ENCODE measurements around the gene PDIA3. TPM values are rescaled to one million over a fixed set of nuclear protein-coding genes. Genes with fewer than 3 reads are reported as not detected.
A peak's percentile ranks its signal among the peaks of the same experiment; 100 is the strongest.

Gene PDIA3
- total RNA-seq, 1 donor from 2014 or later = 777 TPM

GRCh38 chr15:43776101-43776717, 30.0 kb downstream of the PDIA3 start:
- Mint-ChIP-seq H3K27me3 (ENCODE audit: low read depth, unreplicated experiment) (no peaks in the 10 kb centered on the region), H3K4me3 (ENCODE audit: unreplicated experiment) (peak overlapping the region; percentile 82), H3K36me3 (ENCODE audit: low read depth, unreplicated experiment) (peaks cover 5% of the 10 kb centered on the region), H3K27ac (ENCODE audit: unreplicated experiment) (peak overlapping the region; percentile 53), H3K4me1 (ENCODE audit: low read depth, unreplicated experiment) (no peaks in the 10 kb centered on the region), H3K9me3 (ENCODE audit: unreplicated experiment) (peaks cover 3% of the 10 kb centered on the region)
- Histone ChIP-seq H3K4me2 (ENCODE audit: low read length) (peak overlapping the region; percentile 93), H3K9me3 (ENCODE audit: insufficient read depth, low read depth, low read length) (no peaks in the 10 kb centered on the region), H3K27me3 (ENCODE audit: insufficient read depth, low read length) (no peaks in the 10 kb centered on the region), H4K20me1 (ENCODE audit: insufficient read depth, low read length) (peaks cover 24% of the 10 kb centered on the region), H3K27ac (ENCODE audit: low read depth, low read length) (no peak overlapping the region), H3K4me1 (ENCODE audit: insufficient read depth, low read length) (peaks cover 8% of the 10 kb centered on the region), H3K79me2 (ENCODE audit: insufficient read depth, low read length) (no peaks in the 10 kb centered on the region), H2AFZ (ENCODE audit: low read depth, low read length) (peak overlapping the region; percentile 30), H3K36me3 (ENCODE audit: insufficient read depth, low read length) (peaks cover 25% of the 10 kb centered on the region), H3K9ac (ENCODE audit: low read length) (peak overlapping the region; percentile 75), H3K4me3 (ENCODE audit: insufficient read depth, low read depth, low read length) (peak overlapping the region; percentile 81)
- TF ChIP-seq EZH2 (IDR thresholded peaks at IDR 0.05; ENCODE audit: insufficient read depth, low read length) (no peak), CTCF (IDR thresholded peaks at IDR 0.05; ENCODE audit: insufficient read depth, low read depth, low read length) (no peak)
- DNase-seq (ENCODE audit: low read depth) (no peak), FAIRE-seq (no peak)

- H3K9ac ChIP-seq (ENCODE audit: low read length) = peak within 1 kb of the TSS; percentile 75
- no peaks in the 10 kb centered on the region for H3K27me3 Mint-ChIP-seq (ENCODE audit: low read depth, unreplicated experiment)
- H3K27me3 ChIP-seq (ENCODE audit: insufficient read depth, low read length) = no peaks in the 10 kb centered on the region
- H3K36me3 ChIP-seq (ENCODE audit: insufficient read depth, low read length) = peaks cover 19% of the 10 kb centered on the region
- H3K4me3 Mint-ChIP-seq (ENCODE audit: unreplicated experiment) = peak within 1 kb of the TSS; percentile 82
- H3K79me2 ChIP-seq (ENCODE audit: insufficient read depth, low read length) = no peaks in the 10 kb centered on the region
- H3K9me3 ChIP-seq (ENCODE audit: insufficient read depth, low read depth, low read length) = no peaks in the 10 kb centered on the region
- DNase-seq (ENCODE audit: low read depth) (no peak), FAIRE-seq (no peak)
- TF ChIP-seq EZH2 (IDR thresholded peaks at IDR 0.05; ENCODE audit: insufficient read depth, low read length) (no peak), CTCF (IDR thresholded peaks at IDR 0.05; ENCODE audit: insufficient read depth, low read depth, low read length) (no peak)
- H2AFZ ChIP-seq (ENCODE audit: low read depth, low read length) = peak within 1 kb of the TSS; percentile 89
- peak within 1 kb of the TSS; percentile 53 for H3K27ac Mint-ChIP-seq (ENCODE audit: unreplicated experiment)
- H4K20me1 ChIP-seq (ENCODE audit: insufficient read depth, low read length) = peaks cover 18% of the 10 kb centered on the region
- H3K36me3 Mint-ChIP-seq (ENCODE audit: low read depth, unreplicated experiment) = peaks cover 5% of the 10 kb centered on the region
- H3K4me3 ChIP-seq (ENCODE audit: insufficient read depth, low read depth, low read length) = peak within 1 kb of the TSS; percentile 81
- H3K4me1 Mint-ChIP-seq (ENCODE audit: low read depth, unreplicated experiment) = no peaks in the 10 kb centered on the region
- H3K4me1 ChIP-seq (ENCODE audit: insufficient read depth, low read length) = peaks cover 8% of the 10 kb centered on the region
- H3K4me2 ChIP-seq (ENCODE audit: low read length) = peak within 1 kb of the TSS; percentile 93
- H3K9me3 Mint-ChIP-seq (ENCODE audit: unreplicated experiment) = peaks cover 3% of the 10 kb centered on the region
- H3K27ac ChIP-seq (ENCODE audit: low read depth, low read length) = peak within 1 kb of the TSS; percentile 25
Measured at GRCh38 chr15:43776718-43777266, 30.6 kb downstream of the PDIA3 start, which contains the start of gene ELL3. TSS of gene ELL3 (minus strand) at chr15:43776966. CDS start at chr15:43776901, 65 bp downstream.
